SH-SY5Y (cell line): ENCODE data around the gene FAAP20.

Source experiments
- GATA2 ChIP-seq: IDR thresholded peaks from 2 replicates; pipeline ENCODE4 v1.6.1; 2011; ENCODE audit warnings: mild to moderate bottlenecking, low read depth, low read length
- GATA3 ChIP-seq: IDR thresholded peaks from 2 replicates; pipeline ENCODE4 v1.6.1; 2011; ENCODE audit warnings: low read depth, mild to moderate bottlenecking, low read length, moderate library complexity

DNA sequence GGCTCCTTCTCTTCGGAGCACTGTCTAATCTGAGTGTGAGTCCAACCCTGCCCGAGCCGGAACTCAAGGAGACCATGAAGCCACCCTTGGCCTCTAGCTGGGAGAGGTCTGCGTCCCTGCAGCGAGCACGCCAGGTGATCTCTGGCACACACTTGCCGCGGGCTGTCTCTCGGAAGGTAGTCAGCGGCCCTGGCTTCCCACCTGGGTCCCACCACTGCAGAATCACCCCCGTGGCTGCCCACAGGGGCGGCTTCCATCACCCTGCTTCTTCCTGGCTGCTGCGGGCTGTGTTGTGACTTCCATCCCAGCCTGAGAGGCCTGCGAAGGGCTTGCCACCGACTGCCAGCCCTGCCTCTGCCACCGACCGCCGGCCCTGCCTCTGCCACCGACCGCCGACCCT, 17.0 kb downstream of the FAAP20 start:
- TF ChIP-seq GATA2 = no peak
- TF ChIP-seq GATA3 = no peak
